IMR-90 (cell line): ENCODE measurements around the gene ABI3BP. TPM values are rescaled to one million over a fixed set of nuclear protein-coding genes. Genes with fewer than 3 reads are reported as not detected.

Experiments
- ATAC-seq: fragments of 200-7000 bp; cut with Tn5 transposase; 2 replicates; pipeline ENCODE4 v1.9.1; 2020; ENCODE audit warnings: low read depth, mild to moderate bottlenecking, moderate library complexity
- BruUV-seq: library from RNA; stranded (reverse); fragments of 400-500 nt; replicated peaks from 2 replicates; lab custom pipeline; 2021; lab: Mats Ljungman, UMichigan
- CTCF ChIA-PET: fragments of 300-600 bp; formaldehyde crosslinking; extraction: SDS; loops from one replicate; lab custom pipeline; 2021; ENCODE audit warnings: antibody characterized with exemption; lab: Yijun Ruan, JAX
- POLR2A ChIA-PET: fragments of 300-600 bp; sonication (Branson Sonifier 250); formaldehyde crosslinking; loops from one replicate; lab custom pipeline; 2022; ENCODE audit warnings: antibody characterized with exemption; ENCODE audit not compliant: unreplicated experiment; lab: Charles Lee
- DNase-seq: peaks from one replicate; pipeline ENCODE4 v3.0.0; 2013
- H2AFZ ChIP-seq: replicated peaks from 2 replicates; pipeline ENCODE3; 2013; ENCODE audit warnings: low read length, mild to moderate bottlenecking; ENCODE audit not compliant: poor library complexity
- H2AK5ac ChIP-seq: 2 replicates; pipeline ENCODE4 v1.6.1; 2013; ENCODE audit warnings: low read depth, low read length, inconsistent platforms
- H2AK9ac ChIP-seq: replicated peaks from 2 replicates; pipeline ENCODE3; 2013; ENCODE audit warnings: mild to moderate bottlenecking, low read depth, low read length, moderate library complexity; ENCODE audit not compliant: poor library complexity
- H2BK120ac ChIP-seq: 2 replicates; pipeline ENCODE4 v1.6.1; 2013; ENCODE audit warnings: low read depth, low read length, inconsistent platforms
- H2BK15ac ChIP-seq: 3 replicates; pipeline ENCODE4 v1.6.1; 2013; ENCODE audit warnings: low read depth, low read length, inconsistent platforms
- H2BK20ac ChIP-seq: 2 replicates; pipeline ENCODE4 v1.6.1; 2013; ENCODE audit warnings: low read depth, mild to moderate bottlenecking, inconsistent platforms, low read length, moderate library complexity
- H2BK5ac ChIP-seq: 2 replicates; pipeline ENCODE4 v1.6.1; 2013; ENCODE audit warnings: mild to moderate bottlenecking, low read depth, low read length, inconsistent platforms; ENCODE audit not compliant: poor library complexity, severe bottlenecking
- H3K14ac ChIP-seq: replicated peaks from 2 replicates; pipeline ENCODE4 v1.6.1; 2013; ENCODE audit warnings: low read depth, low read length, inconsistent platforms
- H3K18ac ChIP-seq: 2 replicates; pipeline ENCODE4 v1.6.1; 2013; ENCODE audit warnings: low read depth, low read length, control low read depth
- H3K23ac ChIP-seq: 2 replicates; pipeline ENCODE4 v1.6.1; 2013; ENCODE audit warnings: low read depth, low read length, inconsistent platforms
- H3K27ac ChIP-seq: 2 replicates; pipeline ENCODE4 v1.5.1; 2013; ENCODE audit warnings: mild to moderate bottlenecking, control low read depth, low read length; ENCODE audit not compliant: insufficient read depth
- H3K27me3 ChIP-seq: 2 replicates; pipeline ENCODE4 v1.6.1; 2013; ENCODE audit warnings: low read length; ENCODE audit not compliant: control insufficient read depth, insufficient read depth
- H3K36me3 ChIP-seq: 2 replicates; pipeline ENCODE4 v1.6.1; 2013; ENCODE audit warnings: low read length, mixed read lengths; ENCODE audit not compliant: control insufficient read depth, insufficient read depth
- H3K4ac ChIP-seq: 2 replicates; pipeline ENCODE4 v1.6.1; 2013; ENCODE audit warnings: low read depth, low read length, inconsistent platforms
- H3K4me1 ChIP-seq: 2 replicates; pipeline ENCODE4 v1.6.1; 2013; ENCODE audit warnings: low read length, mixed read lengths; ENCODE audit not compliant: control insufficient read depth, insufficient read depth
- H3K4me2 ChIP-seq: 2 replicates; pipeline ENCODE4 v1.6.1; 2013; ENCODE audit warnings: low read depth, mild to moderate bottlenecking, control low read depth, low read length, moderate library complexity
- H3K4me3 ChIP-seq: 2 replicates; pipeline ENCODE4 v1.5.1; 2013; ENCODE audit warnings: low read depth, mild to moderate bottlenecking, control low read depth, low read length, moderate library complexity; ENCODE audit not compliant: insufficient read depth
- H3K56ac ChIP-seq: 2 replicates; pipeline ENCODE4 v1.6.1; 2013; ENCODE audit warnings: low read length, inconsistent platforms; ENCODE audit not compliant: insufficient read depth; ENCODE audit errors: extremely low read depth
- H3K79me1 ChIP-seq, 2 experiments: 2 replicates each; pipeline ENCODE4 v1.6.1; 2013; ENCODE audit warnings: low read length in 2 of 2, inconsistent platforms in 1 of 2, low read depth in 1 of 2
- H3K9ac ChIP-seq: 2 replicates; pipeline ENCODE4 v1.6.1; 2013; ENCODE audit warnings: low read depth, low read length, control low read depth
- H3K9me1 ChIP-seq: 2 replicates; pipeline ENCODE4 v1.6.1; 2013; ENCODE audit warnings: low read length, inconsistent platforms; ENCODE audit not compliant: insufficient read depth
- H3K9me3 ChIP-seq: 2 replicates; pipeline ENCODE4 v1.6.1; 2013; ENCODE audit warnings: low read length; ENCODE audit not compliant: control insufficient read depth, insufficient read depth
- H4K20me1 ChIP-seq: 2 replicates; pipeline ENCODE4 v1.6.1; 2013; ENCODE audit warnings: low read length, inconsistent platforms; ENCODE audit not compliant: insufficient read depth
- H4K5ac ChIP-seq: 2 replicates; pipeline ENCODE4 v1.6.1; 2013; ENCODE audit warnings: mild to moderate bottlenecking, low read depth, low read length, control low read depth
- H4K8ac ChIP-seq, 2 experiments: 2 replicates each; pipeline ENCODE4 v1.6.1; 2013; ENCODE audit warnings: low read depth in 2 of 2, low read length in 2 of 2, control low read depth in 1 of 2, inconsistent platforms in 1 of 2
- H4K91ac ChIP-seq: 2 replicates; pipeline ENCODE4 v1.6.1; 2013; ENCODE audit warnings: low read depth, low read length, inconsistent platforms; ENCODE audit not compliant: insufficient read depth
- BHLHE40 ChIP-seq: fragments of 150-350 bp; IDR thresholded peaks from 2 replicates; pipeline ENCODE4 v1.6.1; 2016; ENCODE audit warnings: mild to moderate bottlenecking, low read depth, low read length
- CTCF ChIP-seq: conservative IDR thresholded peaks from 2 replicates; pipeline ENCODE4 v1.5.1; 2012; ENCODE audit warnings: mild to moderate bottlenecking, low read depth, low read length, improper control_type of control experiment
- ELK1 ChIP-seq: fragments of 150-350 bp; IDR thresholded peaks from 2 replicates; pipeline ENCODE4 v1.6.1; 2016; ENCODE audit warnings: low read depth, mild to moderate bottlenecking, low read length, moderate library complexity, borderline replicate concordance
- FOS ChIP-seq: fragments of 150-350 bp; IDR thresholded peaks from 2 replicates; pipeline ENCODE4 v1.6.1; 2016; ENCODE audit warnings: low read depth, low read length
- MAFK ChIP-seq: IDR thresholded peaks from 2 replicates; pipeline ENCODE4 v1.6.1; 2012; ENCODE audit warnings: low read depth, low read length, improper control_type of control experiment
- MAZ ChIP-seq: IDR thresholded peaks from 2 replicates; pipeline ENCODE4 v1.6.1; 2012; ENCODE audit warnings: low read depth, mild to moderate bottlenecking, low read length, improper control_type of control experiment, moderate library complexity, borderline replicate concordance
- MXI1 ChIP-seq: IDR thresholded peaks from 2 replicates; pipeline ENCODE4 v1.6.1; 2012; ENCODE audit warnings: low read depth, mild to moderate bottlenecking, low read length, moderate library complexity, borderline replicate concordance
- NFE2L2 ChIP-seq: fragments of 150-350 bp; IDR thresholded peaks from 2 replicates; pipeline ENCODE4 v1.6.1; 2016; ENCODE audit warnings: low read depth, mild to moderate bottlenecking, low read length
- POLR2A ChIP-seq: IDR thresholded peaks from 2 replicates; pipeline ENCODE4 v1.6.1; 2012; ENCODE audit warnings: mild to moderate bottlenecking, low read depth, low read length
- RCOR1 ChIP-seq: IDR thresholded peaks from 2 replicates; pipeline ENCODE4 v1.6.1; 2012; ENCODE audit warnings: mild to moderate bottlenecking, low read length, improper control_type of control experiment; ENCODE audit not compliant: insufficient replicate concordance
- SMC3 ChIP-seq: fragments of 150-350 bp; IDR thresholded peaks from 2 replicates; pipeline ENCODE4 v1.6.1; 2016; ENCODE audit warnings: low read depth, mild to moderate bottlenecking, antibody characterized with exemption, low read length, moderate library complexity
- USF2 ChIP-seq: fragments of 150-350 bp; IDR thresholded peaks from 2 replicates; pipeline ENCODE4 v1.6.1; 2017; ENCODE audit warnings: mild to moderate bottlenecking, antibody characterized with exemption, low read length, low read depth
- WGBS, 2 experiments: methylation state at CpG; one replicate each; pipeline versions ENCODE4 v1.1.5 to v1.1.7; 2013; ENCODE audit warnings: missing lambda C conversion rate in 2 of 2; ENCODE audit not compliant: insufficient read length in 1 of 2; ENCODE audit errors: extremely low coverage in 2 of 2; 5-methylcytosine and 5-hydroxymethylcytosine counted together
- dilution Hi-C: fragments of 300-500 bp; cut with HindIII; formaldehyde crosslinking; loops from one replicate; pipeline ENCODE4 v1.14.3; 2018; ENCODE audit warnings: low sequenced_read_pairs; ENCODE audit not compliant: unreplicated experiment
- in situ Hi-C: fragments of 300-500 bp; cut with MboI; formaldehyde crosslinking; loops from 3 replicates; pipeline ENCODE4 v1.14.3; 2019; ENCODE audit warnings: low sequenced_read_pairs, inconsistent platforms, mixed read lengths
- intact Hi-C: fragments of 100-400 bp; cut with micrococcal nuclease; formaldehyde crosslinking; loops from 2 replicates; pipeline ENCODE4 v1.10.0; 2022
- polyA plus RNA-seq, 3 experiments: library from polyadenylated mRNA; depleted of rRNA; stranded (reverse); fragments of >200 nt; gene quantifications; 2 replicates each; pipeline ENCODE4 v1.2.3, GENCODE V29; 2012; ENCODE audit warnings: low replicate concordance in 1 of 3
- total RNA-seq: library from RNA; depleted of rRNA; stranded (reverse); fragments of >200 nt; gene quantifications from 2 replicates; pipeline ENCODE4 v1.2.3, GENCODE V29; 2012

ABI3BP gene
- total and polyA plus RNA-seq, 2 of the 4 experiments (the other 2 are of a cell fraction) = 3.0 to 26.7 TPM

GRCh38 chr3:100717637-100718487 is 275.4 kb downstream of the ABI3BP start:
- Histone ChIP-seq H3K27ac (no peak overlapping the region), H3K36me3 (peaks cover 29% of the 10 kb centered on the region), H2BK5ac (no peak overlapping the region), H2BK20ac (no peak overlapping the region), H2AFZ (no peak overlapping the region), H3K4me2 (no peak overlapping the region), H4K91ac (no peak overlapping the region), H3K4me3 (no peak overlapping the region), H3K9ac (no peak overlapping the region), H4K8ac (no peak overlapping the region), H3K9me3 (no peaks in the 10 kb centered on the region), H3K27me3 (no peaks in the 10 kb centered on the region), H3K14ac (no peak overlapping the region), H3K79me1 (peaks cover 9 to 48% of the 10 kb centered on the region in 2 experiments), H4K5ac (no peak overlapping the region), H3K18ac (no peak overlapping the region), H3K4ac (no peak overlapping the region), H2BK120ac (no peak overlapping the region), H3K4me1 (peaks cover 5% of the 10 kb centered on the region; the same call in 1 of the 2 replicates), H2BK15ac (no peak overlapping the region), H2AK9ac (no peak overlapping the region), H3K23ac (no peak overlapping the region), H3K56ac (no peak overlapping the region), H2AK5ac (no peak overlapping the region), H3K9me1 (peaks cover 9% of the 10 kb centered on the region), H4K20me1 (peaks cover 63% of the 10 kb centered on the region)
- no peak for TF ChIP-seq USF2
- no peak for TF ChIP-seq BHLHE40
- TF ChIP-seq MAFK = no peak
- TF ChIP-seq SMC3 = no peak
- no peak for TF ChIP-seq FOS
- no peak for TF ChIP-seq NFE2L2
- TF ChIP-seq RCOR1 = no peak
- TF ChIP-seq POLR2A = no peak
- TF ChIP-seq MAZ = no peak
- TF ChIP-seq CTCF = no peak
- TF ChIP-seq MXI1 = no peak
- no peak for TF ChIP-seq ELK1
- intact Hi-C loops (loop anchor here (10.0 kb wide), 1 partner anchor 333 kb away; no protein-coding TSS in a partner anchor), in situ Hi-C loops (no loop called here), dilution Hi-C loops (no loop called here)
- CTCF ChIA-PET = no interaction called here
- POLR2A ChIA-PET = no interaction called here
- 100% methylated on average over 1 of the region's 4 CpGs; no CpG with 5 or more reads in 1 of the 2 experiments for WGBS, 2 experiments
- ATAC-seq = no peak
- no peak for DNase-seq
- no TSS peak for BruUV-seq
